Stimulated activated CD8-positive, alpha-beta memory T cell treated with anti-CD3 and anti-CD28 coated beads, Interleukin-2, amount 100 ng/mL, for 48 hours (primary cell): ENCODE data around the gene ATP6V1C2.
"Not testable (repeated sequence)": the region's sequence is repeated elsewhere in the genome, so short reads cannot be mapped to it uniquely, and the experiment has no call there.

Experiments used
- DNase-seq, 2 donors: peaks; one replicate each; pipeline ENCODE4 v3.0.0-alpha.2; 2020; ENCODE audit warnings: low read depth in 2 of 2

ATP6V1C2 gene

DNA sequence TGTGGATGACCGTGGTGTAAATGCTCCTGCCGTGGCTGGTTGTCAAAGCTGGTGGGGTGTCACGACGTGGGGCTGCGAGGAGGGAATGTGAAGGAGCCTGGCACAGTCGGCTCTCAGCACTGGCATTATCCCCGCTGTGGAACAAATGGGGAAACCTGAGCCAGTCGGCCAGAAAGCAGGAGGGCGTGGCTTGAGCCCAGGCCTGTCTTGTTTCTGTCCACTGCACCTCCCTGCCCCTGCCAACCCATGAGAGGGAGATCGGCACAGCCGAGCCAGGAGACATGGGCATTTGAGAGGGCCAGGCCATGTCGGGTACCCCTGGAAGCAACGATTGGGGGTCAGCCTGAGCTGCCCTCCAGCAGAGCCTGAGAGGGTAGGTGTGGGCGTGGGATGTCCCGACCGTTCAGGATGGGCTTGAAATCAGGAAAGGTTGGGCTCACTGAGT lies 46.7 kb downstream of the ATP6V1C2 start:
- no peak for DNase-seq

- DNase-seq, result no peak
Observed at GRCh38 chr2:10770956-10771750, 49.7 kb downstream of the ATP6V1C2 start.

- DNase-seq, result no peak
Observed at GRCh38 chr2:10771786-10772185, 50.4 kb downstream of the ATP6V1C2 start.

DNA sequence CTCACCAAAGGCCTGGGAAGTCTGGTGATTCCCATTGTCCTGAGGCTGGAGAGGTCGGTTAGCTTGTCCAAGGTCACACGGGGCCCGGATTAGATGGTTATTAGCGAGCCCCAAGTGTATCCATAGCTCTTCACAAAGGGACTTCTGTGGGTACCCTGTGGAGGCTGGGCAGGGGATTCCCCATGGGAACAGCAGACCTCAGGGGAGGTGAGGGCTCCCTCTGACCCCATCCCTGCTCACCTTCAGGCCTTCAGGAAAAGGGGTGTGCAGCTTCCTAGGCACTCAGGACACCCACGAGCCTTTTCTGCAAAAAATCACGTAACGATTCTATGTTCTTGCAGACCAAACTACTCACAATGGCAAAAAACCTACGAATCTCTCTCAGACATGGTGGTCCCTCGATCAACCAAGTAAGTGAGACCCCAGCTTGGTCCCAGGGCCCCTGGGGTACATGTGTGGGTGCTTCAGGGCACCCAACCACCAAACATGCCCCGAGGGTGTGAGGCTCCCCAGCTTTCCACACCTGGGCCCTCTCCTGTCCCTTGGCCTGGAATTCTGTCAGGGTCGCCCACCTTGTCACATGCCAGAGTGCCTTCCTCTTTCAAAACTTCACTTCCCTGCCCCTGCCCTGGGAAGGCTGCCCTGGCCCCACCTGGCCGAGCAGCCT lies 50.9 kb downstream of the ATP6V1C2 start:
- DNase-seq, result no peak

GRCh38 chr2:10772868-10773215 lies 51.4 kb downstream of the ATP6V1C2 start:
- DNase-seq, result no peak

DNA sequence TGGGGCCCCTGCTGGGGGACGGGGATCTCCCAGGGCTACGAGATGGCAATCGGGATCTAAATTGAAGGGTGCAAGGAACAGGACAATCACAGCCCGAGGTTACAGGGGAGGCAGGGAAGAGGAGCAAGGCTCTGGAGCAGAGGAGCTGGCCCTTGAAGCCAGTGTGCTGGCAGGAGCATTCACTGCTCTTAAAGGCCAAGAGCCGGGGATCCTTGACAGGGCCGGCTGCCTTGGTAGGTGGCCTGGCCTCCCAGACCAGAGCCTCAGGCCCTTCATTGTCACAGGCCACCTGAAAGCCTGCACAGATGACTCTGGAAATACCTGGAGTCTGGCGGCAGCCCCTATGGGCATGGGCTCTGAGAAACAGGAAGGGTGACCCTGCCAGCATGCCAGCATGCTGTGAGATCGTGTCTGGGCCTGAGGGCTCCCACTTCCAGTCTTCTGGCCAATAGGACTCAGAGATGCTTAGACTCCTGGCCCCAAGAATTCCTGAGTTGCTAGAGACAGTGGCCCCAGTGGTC lies 52.5 kb downstream of the ATP6V1C2 start:
- DNase-seq, result no peak

DNA sequence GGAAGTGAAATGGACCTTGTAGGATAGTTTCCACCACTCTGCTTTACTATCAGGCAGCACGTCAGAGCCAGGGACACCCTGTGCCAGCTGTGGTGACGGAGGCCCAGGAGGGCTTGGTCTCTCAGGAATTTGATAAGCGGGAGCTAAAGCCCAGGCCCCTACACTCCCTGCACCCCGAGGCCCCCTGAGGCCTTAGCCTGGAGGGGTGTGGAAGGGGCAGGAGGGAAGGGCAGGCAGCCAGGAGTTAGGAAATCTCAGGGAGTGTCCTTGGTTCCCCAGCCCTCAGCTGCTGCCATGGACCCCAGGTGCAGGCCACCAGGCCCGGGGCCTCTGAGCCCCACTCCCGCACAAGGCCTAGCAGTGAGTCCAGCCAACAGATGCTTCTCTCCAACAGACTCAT lies 53.0 kb downstream of the ATP6V1C2 start:
- no peak for DNase-seq

DNA sequence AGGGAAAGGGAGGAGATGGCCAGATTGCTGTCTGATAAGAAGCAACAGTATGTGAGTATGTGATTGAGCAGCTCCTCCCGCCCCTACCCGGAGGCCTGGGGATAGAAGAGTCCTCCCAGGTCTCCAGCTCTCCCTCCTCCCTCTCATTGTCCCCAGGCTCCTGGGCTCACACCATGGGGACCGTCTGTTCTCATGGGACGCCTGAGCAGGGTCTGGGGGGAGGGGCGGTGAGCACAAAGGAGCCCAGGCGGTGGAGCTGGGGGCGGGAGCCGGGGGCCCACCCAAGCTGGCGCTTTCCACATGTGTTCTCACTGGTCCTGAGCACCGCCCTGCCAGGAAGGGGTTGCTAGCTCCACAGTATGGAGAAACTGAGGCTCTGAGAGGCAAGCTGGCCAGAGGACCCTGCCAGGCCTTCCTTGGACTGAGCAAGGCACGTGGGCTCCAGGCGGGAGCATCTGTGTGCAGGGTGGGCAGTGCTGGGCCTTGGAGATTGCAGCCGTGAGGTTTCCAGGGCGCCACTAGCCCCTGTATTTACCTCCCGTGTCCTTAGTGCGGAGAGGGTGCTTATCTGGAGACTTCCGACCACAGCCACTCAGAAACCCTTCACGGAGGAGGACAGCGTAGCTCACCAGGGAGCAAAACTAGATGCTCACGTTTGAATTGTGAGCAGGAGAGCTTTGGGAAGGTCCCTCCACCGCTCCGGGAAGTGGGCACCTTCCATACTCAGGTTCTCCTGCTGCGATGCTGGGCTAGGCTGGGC lies 53.8 kb downstream of the ATP6V1C2 start:
- no peak for DNase-seq

- no peak for DNase-seq
Observed at GRCh38 chr2:10775831-10776230, 54.4 kb downstream of the ATP6V1C2 start.

- no peak for DNase-seq
Observed at GRCh38 chr2:10776231-10776977, 55.0 kb downstream of the ATP6V1C2 start.

DNA sequence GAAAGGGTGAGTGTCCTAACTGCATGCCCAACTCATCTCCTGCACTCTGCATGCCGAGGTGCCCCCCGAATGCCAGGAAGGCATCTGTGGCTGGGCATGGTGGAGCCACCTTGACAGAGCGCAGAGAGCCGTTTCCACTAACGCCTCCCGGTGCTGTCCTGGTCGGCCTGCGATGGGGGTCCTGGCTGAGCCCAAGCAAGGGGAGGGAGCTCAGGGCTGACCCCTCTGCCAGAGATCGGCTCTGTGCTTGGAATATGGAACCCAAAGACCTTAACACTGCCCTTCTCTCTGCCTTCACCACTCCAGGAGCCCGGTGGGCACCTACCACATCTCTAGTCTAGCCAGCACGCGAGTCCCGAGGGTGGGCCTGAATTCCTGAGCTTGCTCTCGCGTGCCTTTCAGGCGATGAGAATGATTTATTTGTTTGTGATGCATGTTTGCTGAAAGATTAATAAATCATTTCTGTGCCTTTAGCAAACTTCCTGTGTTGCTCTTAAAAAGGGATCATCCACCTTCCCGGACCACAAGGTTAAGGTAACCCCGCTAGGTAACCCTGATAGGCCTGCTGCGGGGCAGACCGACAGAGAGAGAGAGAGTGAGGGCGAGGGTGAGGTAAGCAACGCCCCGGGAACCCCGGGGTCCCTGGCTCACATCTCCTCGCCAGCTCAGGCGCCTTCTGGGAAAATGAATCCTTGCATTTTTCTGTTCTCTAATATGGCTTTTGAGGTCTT lies 55.8 kb downstream of the ATP6V1C2 start:
- no peak for DNase-seq

- DNase-seq, result no peak
Observed at GRCh38 chr2:10777842-10778723, 56.7 kb downstream of the ATP6V1C2 start.

DNA sequence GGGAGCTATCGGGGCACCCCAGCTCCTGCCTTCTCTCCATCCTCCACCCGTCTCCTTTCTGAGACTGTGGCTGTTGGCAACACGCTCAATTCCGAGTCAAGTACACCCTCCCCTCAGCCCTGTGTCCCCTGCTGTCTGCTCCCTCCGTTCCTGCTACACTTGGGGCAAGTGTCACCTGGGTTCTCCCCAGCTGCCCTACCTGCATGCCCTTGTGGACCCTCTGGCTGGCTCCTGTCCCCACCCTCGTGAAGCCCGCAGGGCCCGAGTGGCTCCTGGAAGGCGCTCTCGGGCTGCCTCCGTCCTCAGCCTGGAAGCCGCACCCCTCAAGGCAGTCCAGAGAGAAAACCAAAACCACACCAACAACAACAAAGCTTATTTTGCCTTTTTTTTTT lies 57.3 kb downstream of the ATP6V1C2 start:
- DNase-seq, result no peak

- no peak for DNase-seq
Observed at GRCh38 chr2:10779776-10780490, 58.5 kb downstream of the ATP6V1C2 start.

- no peak for DNase-seq
Observed at GRCh38 chr2:10780491-10780820, 59.0 kb downstream of the ATP6V1C2 start.

GRCh38 chr2:10780821-10781220 lies 59.4 kb downstream of the ATP6V1C2 start:
- DNase-seq, result not testable (repeated sequence)

DNA sequence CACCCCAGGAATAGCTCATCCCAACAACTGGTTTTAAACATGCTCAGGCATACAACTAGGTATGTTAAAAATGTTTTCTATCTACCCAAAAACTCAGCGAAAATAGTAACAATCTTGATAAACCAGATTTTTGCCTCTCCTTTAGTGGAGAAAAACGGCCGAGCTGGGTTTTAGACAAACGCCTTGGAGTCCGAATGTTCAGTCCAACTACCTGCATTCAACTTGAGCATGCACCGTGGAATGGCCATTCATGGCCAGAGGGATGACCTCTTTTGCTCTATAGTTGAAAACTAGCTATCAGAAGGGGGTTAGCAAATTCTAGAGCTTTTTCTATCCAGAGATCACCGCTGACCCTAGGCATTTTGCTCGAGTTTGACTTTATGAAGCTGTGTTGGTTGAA lies 60.3 kb downstream of the ATP6V1C2 start:
- DNase-seq, result no peak

DNA sequence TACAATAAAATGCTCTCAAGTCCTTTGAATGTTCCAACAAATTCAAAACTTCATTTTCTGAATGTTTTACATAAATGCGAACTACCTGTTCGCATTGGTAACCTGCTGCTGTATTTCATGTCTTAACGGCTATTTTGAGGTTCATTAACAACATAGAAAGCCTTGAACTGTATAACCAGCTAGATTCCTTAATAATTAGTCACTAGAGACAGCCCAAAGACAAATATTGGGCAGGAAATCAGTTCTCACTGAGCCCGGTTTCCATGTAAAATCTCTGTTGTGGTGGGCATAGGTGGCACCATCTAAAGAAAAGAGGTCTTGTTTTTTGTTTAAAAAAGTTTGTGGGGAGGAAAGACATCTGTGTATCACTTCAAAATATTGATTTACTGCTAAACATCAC lies 62.0 kb downstream of the ATP6V1C2 start:
- no peak for DNase-seq

DNA sequence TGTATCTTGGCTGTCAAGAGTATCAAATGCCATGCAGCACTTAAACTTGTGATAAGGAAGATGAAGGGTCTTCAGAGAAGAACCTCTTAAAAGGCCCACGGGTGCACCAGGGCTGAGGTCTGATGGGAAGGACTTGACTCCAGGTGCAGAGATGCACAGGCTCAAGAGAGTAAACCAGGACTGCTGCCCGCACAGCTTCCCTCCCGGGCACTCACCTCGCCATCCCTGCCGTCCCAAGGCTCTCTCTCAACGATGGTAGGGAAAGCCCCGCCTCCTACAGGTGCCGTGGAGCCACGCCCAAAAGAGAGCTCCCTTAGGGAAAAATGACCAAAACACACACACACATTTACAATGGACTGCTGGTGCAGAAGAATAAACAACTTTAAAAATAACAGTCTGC lies 63.3 kb downstream of the ATP6V1C2 start:
- DNase-seq, result no peak

- no peak for DNase-seq
Observed at GRCh38 chr2:10785260-10785659, 63.8 kb downstream of the ATP6V1C2 start.
